22Rv1 (cell line): ENCODE data around the gene PARD6A.
A peak's percentile ranks its signal among the peaks of the same experiment; 100 is the strongest.

Experiments
- H3K27ac ChIP-seq: fragments of 450-650 bp; 2 replicates; pipeline ENCODE4 v1.5.1; 2017
- CTCF ChIP-seq: fragments of 450-650 bp; IDR thresholded peaks from 2 replicates; pipeline ENCODE4 v1.5.1; 2017; ENCODE audit warnings: mild to moderate bottlenecking
- ZFX ChIP-seq: fragments of 450-650 bp; IDR thresholded peaks from 2 replicates; pipeline ENCODE4 v1.6.1; 2017; ENCODE audit warnings: antibody characterized with exemption, borderline replicate concordance

The PARD6A gene

GRCh38 chr16:67674851-67675578 is 14.3 kb downstream of the PARD6A start:
- TF ChIP-seq ZFX, result no peak
- no peak for TF ChIP-seq CTCF
- no peak overlapping the region for H3K27ac ChIP-seq

- TF ChIP-seq CTCF, result no peak
- TF ChIP-seq ZFX, result no peak
- no peak overlapping the region for H3K27ac ChIP-seq
These were observed 14.8 kb downstream of the PARD6A start for GRCh38 chr16:67675579-67675935.

GRCh38 chr16:67675999-67676398 is 15.2 kb downstream of the PARD6A start:
- no peak overlapping the region for H3K27ac ChIP-seq
- TF ChIP-seq ZFX, result no peak
- TF ChIP-seq CTCF, result no peak

- TF ChIP-seq ZFX, result no peak
- TF ChIP-seq CTCF, result no peak
- peak overlapping the region; percentile 37; the same call in 1 of the 2 replicates for H3K27ac ChIP-seq
These were observed 15.8 kb downstream of the PARD6A start for GRCh38 chr16:67676516-67676915.

GRCh38 chr16:67676939-67677338 is 16.2 kb downstream of the PARD6A start:
- TF ChIP-seq ZFX (no peak), CTCF (no peak)
- H3K27ac ChIP-seq, result peak overlapping the region; percentile 37; the same call in 1 of the 2 replicates

GRCh38 chr16:67677712-67678111 is 17.0 kb downstream of the PARD6A start:
- no peak for TF ChIP-seq ZFX
- TF ChIP-seq CTCF, result no peak
- peak overlapping the region; percentile 37 for H3K27ac ChIP-seq

- peak overlapping the region; percentile 37 for H3K27ac ChIP-seq
- TF ChIP-seq CTCF, result no peak
- TF ChIP-seq ZFX, result no peak
These were observed 17.7 kb downstream of the PARD6A start for GRCh38 chr16:67678354-67679023.
